GM23338 (cell line): ENCODE measurements around the gene KCNAB1. TPM values are rescaled to one million over a fixed set of nuclear protein-coding genes. Genes with fewer than 3 reads are reported as not detected.

Experiments
- ATAC-seq: fragments of 200-7000 bp; cut with Tn5 transposase; 3 replicates; pipeline ENCODE4 v1.9.1; 2020
- DNase-seq: peaks from one replicate; pipeline ENCODE4 v3.0.0-alpha.2; 2015; ENCODE audit warnings: low spot score
- H2AFZ ChIP-seq: fragments of 200-600 bp; sonication (generic); 2 replicates; pipeline ENCODE4 v1.8.0; 2016; ENCODE audit warnings: antibody characterized with exemption, mild to moderate bottlenecking, moderate library complexity
- H3F3A ChIP-seq: fragments of 200-600 bp; sonication (generic); replicated peaks from 2 replicates; pipeline ENCODE4 v1.8.0; 2017; ENCODE audit warnings: antibody characterized with exemption, mixed run types, low read depth
- H3K27ac ChIP-seq: fragments of 200-600 bp; sonication (generic); 2 replicates; pipeline ENCODE4 v1.6.1; 2016; ENCODE audit warnings: low read depth
- H3K27me3 ChIP-seq: fragments of 200-600 bp; sonication (generic); 2 replicates; pipeline ENCODE4 v1.8.0; 2016; ENCODE audit warnings: mild to moderate bottlenecking, mixed run types, moderate library complexity; ENCODE audit not compliant: insufficient read depth
- H3K36me3 ChIP-seq: fragments of 200-600 bp; sonication (generic); 2 replicates; pipeline ENCODE4 v1.8.0; 2016; ENCODE audit warnings: mild to moderate bottlenecking; ENCODE audit not compliant: insufficient read depth
- H3K4me1 ChIP-seq: fragments of 200-600 bp; sonication (generic); 2 replicates; pipeline ENCODE4 v1.8.0; 2016; ENCODE audit warnings: mild to moderate bottlenecking, moderate library complexity; ENCODE audit not compliant: insufficient read depth
- H3K4me2 ChIP-seq: fragments of 200-600 bp; sonication (generic); 2 replicates; pipeline ENCODE4 v1.7.1; 2017; ENCODE audit warnings: mixed run types
- H3K4me3 ChIP-seq: fragments of 200-600 bp; sonication (generic); 2 replicates; pipeline ENCODE4 v1.6.1; 2016; ENCODE audit warnings: mixed run types
- H3K79me2 ChIP-seq: fragments of 200-600 bp; sonication (generic); replicated peaks from 2 replicates; pipeline ENCODE4 v1.8.0; 2017; ENCODE audit warnings: mild to moderate bottlenecking; ENCODE audit not compliant: insufficient read depth
- H3K9me2 ChIP-seq: fragments of 200-600 bp; sonication (generic); 2 replicates; pipeline ENCODE4 v1.8.0; 2017; ENCODE audit not compliant: insufficient read depth
- H4K20me1 ChIP-seq: fragments of 200-600 bp; sonication (generic); replicated peaks from 2 replicates; pipeline ENCODE4 v1.8.0; 2017; ENCODE audit warnings: mild to moderate bottlenecking; ENCODE audit not compliant: insufficient read depth
- H3K27ac Mint-ChIP-seq: 2 replicates; pipeline ENCODE4 v1.8.0; 2020; ENCODE audit warnings: inconsistent platforms, mild to moderate bottlenecking, moderate library complexity, mixed read lengths
- H3K27me3 Mint-ChIP-seq: 3 replicates; pipeline ENCODE4 v1.8.0; 2022; ENCODE audit warnings: low read depth, mild to moderate bottlenecking, moderate library complexity, mixed read lengths, inconsistent platforms; ENCODE audit not compliant: insufficient read depth, poor library complexity
- H3K36me3 Mint-ChIP-seq: 3 replicates; pipeline ENCODE4 v1.8.0; 2021; ENCODE audit warnings: low read depth, mild to moderate bottlenecking, inconsistent platforms, moderate library complexity, mixed read lengths
- H3K4me1 Mint-ChIP-seq: 3 replicates; pipeline ENCODE4 v1.8.0; 2020; ENCODE audit warnings: mild to moderate bottlenecking, inconsistent platforms, mixed read lengths
- H3K4me3 Mint-ChIP-seq: 3 replicates; pipeline ENCODE4 v1.8.0; 2021; ENCODE audit warnings: moderate library complexity, mild to moderate bottlenecking, inconsistent platforms, mixed read lengths
- H3K9me3 Mint-ChIP-seq: 3 replicates; pipeline ENCODE4 v1.8.0; 2020; ENCODE audit warnings: moderate library complexity, mild to moderate bottlenecking, inconsistent platforms, mixed read lengths
- ETS1 ChIP-seq: IDR thresholded peaks from 2 replicates; pipeline ENCODE4 v1.6.1; 2016; ENCODE audit warnings: antibody characterized with exemption
- EZH2 ChIP-seq: fragments of 200-600 bp; sonication (generic); IDR thresholded peaks from one replicate; pipeline ENCODE4 v1.8.0; 2017; ENCODE audit warnings: antibody characterized with exemption, mild to moderate bottlenecking, low read depth; ENCODE audit not compliant: unreplicated experiment
- NANOG ChIP-seq: IDR thresholded peaks from 2 replicates; pipeline ENCODE4 v1.6.1; 2016; ENCODE audit warnings: antibody characterized with exemption, borderline replicate concordance
- ZNF331 ChIP-seq: fragments of 250-450 bp; sonication (Bioruptor Pico); IDR thresholded peaks from 2 replicates; pipeline ENCODE4 v1.5.0; 2020; ENCODE audit warnings: low read depth, mild to moderate bottlenecking, moderate library complexity
- polyA plus RNA-seq: library from polyadenylated mRNA; unstranded; fragments of >200 nt; fragmentation: Nextera tagmentation; extraction: Ambion mirVana; gene quantifications from 2 replicates; pipeline ENCODE4 v1.2.1, GENCODE V29; 2016
- total RNA-seq: library from RNA; depleted of rRNA; stranded (reverse); fragments of >200 nt; shearing (Covaris generic); gene quantifications from 2 replicates; pipeline ENCODE4 v1.2.3, GENCODE V29; 2014
- TF ChIP-seq, protein P1 (sequence below): fragments of 250-450 bp; sonication (Bioruptor Pico); IDR thresholded peaks from 2 replicates; pipeline ENCODE4 v1.5.0; 2020; ENCODE audit warnings: mild to moderate bottlenecking, moderate library complexity

KCNAB1 gene
- total and polyA plus RNA-seq, 2 experiments from 2014 or later = 0.69 to 2.6 TPM

DNA sequence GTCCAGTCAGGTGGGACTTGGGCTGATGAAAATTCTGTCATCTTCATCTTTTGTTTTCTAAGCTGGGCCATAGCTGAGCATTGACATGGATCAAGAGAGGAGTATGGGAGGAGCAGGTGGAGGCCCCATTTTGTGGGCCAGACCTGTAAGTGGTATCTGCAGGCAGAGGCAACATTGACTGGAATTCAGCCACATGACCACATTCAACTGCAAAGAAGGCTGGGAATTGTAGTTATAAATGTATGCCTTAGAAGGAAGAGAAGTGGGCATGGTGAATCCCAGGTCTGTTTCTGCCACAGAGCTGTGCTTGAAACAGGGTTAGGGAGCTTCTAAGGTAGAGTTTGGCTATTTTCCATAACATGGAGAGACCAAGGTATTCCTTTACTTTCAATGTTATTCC lies 11.4 kb downstream of the KCNAB1 start (continued):
- TF ChIP-seq, protein P1, sequence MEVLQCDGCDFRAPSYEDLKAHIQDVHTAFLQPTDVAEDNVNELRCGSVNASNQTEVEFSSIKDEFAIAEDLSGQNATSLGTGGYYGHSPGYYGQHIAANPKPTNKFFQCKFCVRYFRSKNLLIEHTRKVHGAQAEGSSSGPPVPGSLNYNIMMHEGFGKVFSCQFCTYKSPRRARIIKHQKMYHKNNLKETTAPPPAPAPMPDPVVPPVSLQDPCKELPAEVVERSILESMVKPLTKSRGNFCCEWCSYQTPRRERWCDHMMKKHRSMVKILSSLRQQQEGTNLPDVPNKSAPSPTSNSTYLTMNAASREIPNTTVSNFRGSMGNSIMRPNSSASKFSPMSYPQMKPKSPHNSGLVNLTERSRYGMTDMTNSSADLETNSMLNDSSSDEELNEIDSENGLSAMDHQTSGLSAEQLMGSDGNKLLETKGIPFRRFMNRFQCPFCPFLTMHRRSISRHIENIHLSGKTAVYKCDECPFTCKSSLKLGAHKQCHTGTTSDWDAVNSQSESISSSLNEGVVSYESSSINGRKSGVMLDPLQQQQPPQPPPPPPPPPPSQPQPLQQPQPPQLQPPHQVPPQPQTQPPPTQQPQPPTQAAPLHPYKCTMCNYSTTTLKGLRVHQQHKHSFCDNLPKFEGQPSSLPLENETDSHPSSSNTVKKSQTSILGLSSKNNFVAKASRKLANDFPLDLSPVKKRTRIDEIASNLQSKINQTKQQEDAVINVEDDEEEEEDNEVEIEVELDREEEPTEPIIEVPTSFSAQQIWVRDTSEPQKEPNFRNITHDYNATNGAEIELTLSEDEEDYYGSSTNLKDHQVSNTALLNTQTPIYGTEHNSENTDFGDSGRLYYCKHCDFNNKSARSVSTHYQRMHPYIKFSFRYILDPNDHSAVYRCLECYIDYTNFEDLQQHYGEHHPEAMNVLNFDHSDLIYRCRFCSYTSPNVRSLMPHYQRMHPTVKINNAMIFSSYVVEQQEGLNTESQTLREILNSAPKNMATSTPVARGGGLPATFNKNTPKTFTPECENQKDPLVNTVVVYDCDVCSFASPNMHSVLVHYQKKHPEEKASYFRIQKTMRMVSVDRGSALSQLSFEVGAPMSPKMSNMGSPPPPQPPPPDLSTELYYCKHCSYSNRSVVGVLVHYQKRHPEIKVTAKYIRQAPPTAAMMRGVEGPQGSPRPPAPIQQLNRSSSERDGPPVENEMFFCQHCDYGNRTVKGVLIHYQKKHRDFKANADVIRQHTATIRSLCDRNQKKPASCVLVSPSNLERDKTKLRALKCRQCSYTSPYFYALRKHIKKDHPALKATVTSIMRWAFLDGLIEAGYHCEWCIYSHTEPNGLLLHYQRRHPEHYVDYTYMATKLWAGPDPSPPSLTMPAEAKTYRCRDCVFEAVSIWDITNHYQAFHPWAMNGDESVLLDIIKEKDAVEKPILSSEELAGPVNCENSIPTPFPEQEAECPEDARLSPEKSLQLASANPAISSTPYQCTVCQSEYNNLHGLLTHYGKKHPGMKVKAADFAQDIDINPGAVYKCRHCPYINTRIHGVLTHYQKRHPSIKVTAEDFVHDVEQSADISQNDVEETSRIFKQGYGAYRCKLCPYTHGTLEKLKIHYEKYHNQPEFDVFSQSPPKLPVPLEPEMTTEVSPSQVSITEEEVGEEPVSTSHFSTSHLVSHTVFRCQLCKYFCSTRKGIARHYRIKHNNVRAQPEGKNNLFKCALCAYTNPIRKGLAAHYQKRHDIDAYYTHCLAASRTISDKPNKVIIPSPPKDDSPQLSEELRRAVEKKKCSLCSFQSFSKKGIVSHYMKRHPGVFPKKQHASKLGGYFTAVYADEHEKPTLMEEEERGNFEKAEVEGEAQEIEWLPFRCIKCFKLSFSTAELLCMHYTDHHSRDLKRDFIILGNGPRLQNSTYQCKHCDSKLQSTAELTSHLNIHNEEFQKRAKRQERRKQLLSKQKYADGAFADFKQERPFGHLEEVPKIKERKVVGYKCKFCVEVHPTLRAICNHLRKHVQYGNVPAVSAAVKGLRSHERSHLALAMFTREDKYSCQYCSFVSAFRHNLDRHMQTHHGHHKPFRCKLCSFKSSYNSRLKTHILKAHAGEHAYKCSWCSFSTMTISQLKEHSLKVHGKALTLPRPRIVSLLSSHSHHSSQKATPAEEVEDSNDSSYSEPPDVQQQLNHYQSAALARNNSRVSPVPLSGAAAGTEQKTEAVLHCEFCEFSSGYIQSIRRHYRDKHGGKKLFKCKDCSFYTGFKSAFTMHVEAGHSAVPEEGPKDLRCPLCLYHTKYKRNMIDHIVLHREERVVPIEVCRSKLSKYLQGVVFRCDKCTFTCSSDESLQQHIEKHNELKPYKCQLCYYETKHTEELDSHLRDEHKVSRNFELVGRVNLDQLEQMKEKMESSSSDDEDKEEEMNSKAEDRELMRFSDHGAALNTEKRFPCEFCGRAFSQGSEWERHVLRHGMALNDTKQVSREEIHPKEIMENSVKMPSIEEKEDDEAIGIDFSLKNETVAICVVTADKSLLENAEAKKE (CRISPR knock-in tag) = no peak

DNA sequence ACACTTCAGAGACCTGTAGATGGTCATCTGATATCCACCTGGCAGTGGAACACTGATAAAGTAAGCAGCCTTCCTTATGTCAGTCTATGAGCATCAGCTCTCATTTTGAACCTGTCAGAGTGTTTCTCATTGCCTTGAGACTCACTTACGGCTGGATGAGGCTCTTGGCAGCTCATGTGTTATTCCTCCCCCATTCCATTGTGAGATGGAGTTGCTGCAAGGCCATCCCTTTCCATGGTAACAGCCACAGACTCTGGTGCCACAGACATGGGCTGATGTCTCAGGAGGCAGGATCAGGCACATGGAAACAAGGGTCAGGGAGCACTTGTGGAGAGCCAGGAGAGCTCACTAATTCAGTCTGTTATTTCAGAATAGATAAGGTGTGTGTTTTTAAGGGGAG lies 11.9 kb downstream of the KCNAB1 start:
- H3K27me3 Mint-ChIP-seq = peaks cover 2% of the 10 kb centered on the region
- Histone ChIP-seq H3K4me1 (no peaks in the 10 kb centered on the region), H3K36me3 (no peaks in the 10 kb centered on the region), H3K9me2 (no peaks in the 10 kb centered on the region), H3K4me3 (no peak overlapping the region), H4K20me1 (no peaks in the 10 kb centered on the region), H3K79me2 (no peaks in the 10 kb centered on the region), H3F3A (no peaks in the 10 kb centered on the region), H2AFZ (peak overlapping the region; percentile 57; the same call in 1 of the 2 replicates), H3K4me2 (no peak overlapping the region), H3K27me3 (no peaks in the 10 kb centered on the region), H3K27ac (no peak overlapping the region)
- no peaks in the 10 kb centered on the region for H3K36me3 Mint-ChIP-seq
- no peak overlapping the region for H3K4me3 Mint-ChIP-seq
- H3K27ac Mint-ChIP-seq = no peak overlapping the region
- TF ChIP-seq NANOG = no peak
- TF ChIP-seq ETS1 = no peak
- no peak for TF ChIP-seq ZNF331
- no peak for TF ChIP-seq EZH2
- no peak for ATAC-seq
- no peaks in the 10 kb centered on the region for H3K4me1 Mint-ChIP-seq
- no peak for DNase-seq
- H3K9me3 Mint-ChIP-seq = no peaks in the 10 kb centered on the region
